Activated T-helper 1 cell treated with Interleukin-2 at 50 U/mL for 16 hours (primary cell): ENCODE measurements around the gene SCFD1.
"Not testable (repeated sequence)": the region's sequence is repeated elsewhere in the genome, so short reads cannot be mapped to it uniquely, and the experiment has no call there.

ENCODE experiments used
- DNase-seq: peaks from one replicate; pipeline ENCODE4 v3.0.0-alpha.2; 2020; ENCODE audit warnings: low read depth

Gene SCFD1

GRCh38 chr14:30621940-30622830 lies at the start of gene SCFD1:
Gene SCFD1 (plus strand): TSS chr14:30622319. CDS start chr14:30622339, 20 bp downstream.
- DNase-seq = peak; percentile 88

GRCh38 chr14:30572771-30573170 lies 49.3 kb upstream of the SCFD1 start:
- no peak for DNase-seq

- DNase-seq = no peak
Measured at GRCh38 chr14:30573226-30573814, 48.8 kb upstream of the SCFD1 start.

GRCh38 chr14:30573966-30574365 lies 48.2 kb upstream of the SCFD1 start:
- DNase-seq = no peak

- not testable (repeated sequence) for DNase-seq
Measured at GRCh38 chr14:30574777-30575176, 47.3 kb upstream of the SCFD1 start.

- not testable (repeated sequence) for DNase-seq
Measured at GRCh38 chr14:30576333-30576732, 45.8 kb upstream of the SCFD1 start.

GRCh38 chr14:30580616-30581282 lies 41.4 kb upstream of the SCFD1 start:
- no peak for DNase-seq

GRCh38 chr14:30581283-30581625 lies 40.9 kb upstream of the SCFD1 start:
- DNase-seq = no peak

- DNase-seq = no peak
Measured at GRCh38 chr14:30582376-30582775, 39.7 kb upstream of the SCFD1 start.

GRCh38 chr14:30584058-30584630 lies 38.0 kb upstream of the SCFD1 start:
- DNase-seq = no peak

GRCh38 chr14:30585204-30585603 lies 36.9 kb upstream of the SCFD1 start:
- DNase-seq = no peak

- no peak for DNase-seq
Measured at GRCh38 chr14:30587141-30587540, 35.0 kb upstream of the SCFD1 start.

- no peak for DNase-seq
Measured at GRCh38 chr14:30588873-30589272, 33.2 kb upstream of the SCFD1 start.

GRCh38 chr14:30596935-30597334 lies 25.2 kb upstream of the SCFD1 start:
- no peak for DNase-seq

- no peak for DNase-seq
Measured at GRCh38 chr14:30597504-30597903, 24.6 kb upstream of the SCFD1 start.

- no peak for DNase-seq
Measured at GRCh38 chr14:30600922-30601918, 20.9 kb upstream of the SCFD1 start.

- no peak for DNase-seq
Measured at GRCh38 chr14:30603402-30603801, 18.7 kb upstream of the SCFD1 start.

GRCh38 chr14:30604696-30605095 lies 17.4 kb upstream of the SCFD1 start:
- not testable (repeated sequence) for DNase-seq

- DNase-seq = no peak
Measured at GRCh38 chr14:30607156-30607780, 14.9 kb upstream of the SCFD1 start.

GRCh38 chr14:30608533-30609006 lies 13.5 kb upstream of the SCFD1 start:
- DNase-seq = no peak
